ENCODE results near the gene PAXX.
"Not testable (repeated sequence)": the region's sequence is repeated elsewhere in the genome, so short reads cannot be mapped to it uniquely, and the experiment has no call there.

The PAXX gene

GRCh38 chr9:136983167-136983566 lies 9.1 kb upstream of the PAXX start:
- DNase-seq (ENCODE audit: low spot score): no peak

- DNase-seq (ENCODE audit: low spot score): no peak
Observed at GRCh38 chr9:136983656-136984314, 8.4 kb upstream of the PAXX start.

GRCh38 chr9:136984464-136985026 lies 7.7 kb upstream of the PAXX start:
- DNase-seq (ENCODE audit: low spot score): no peak

- DNase-seq (ENCODE audit: low spot score): no peak
Observed at GRCh38 chr9:136985027-136985602, 7.1 kb upstream of the PAXX start.

- DNase-seq (ENCODE audit: low spot score): no peak
Observed at GRCh38 chr9:136985853-136986252, 6.4 kb upstream of the PAXX start.

GRCh38 chr9:136988872-136989271 lies 3.4 kb upstream of the PAXX start:
- DNase-seq (ENCODE audit: low spot score): no peak

GRCh38 chr9:136990242-136990911 lies 1.8 kb upstream of the PAXX start:
- no peak for DNase-seq (ENCODE audit: low spot score)

- DNase-seq (ENCODE audit: low spot score): no peak
Observed at GRCh38 chr9:136992819-136993369, 672 bp downstream of the PAXX start.

- DNase-seq (ENCODE audit: low spot score): no peak
Observed at GRCh38 chr9:136994180-136994887, 2.1 kb downstream of the PAXX start.

- no peak for DNase-seq (ENCODE audit: low spot score)
Observed at GRCh38 chr9:136994888-136995230, 2.6 kb downstream of the PAXX start.

- DNase-seq (ENCODE audit: low spot score): no peak
Observed at GRCh38 chr9:136995362-136995761, 3.1 kb downstream of the PAXX start.

GRCh38 chr9:136995772-136996311 lies 3.6 kb downstream of the PAXX start:
- no peak for DNase-seq (ENCODE audit: low spot score)

GRCh38 chr9:136996361-136997292 lies 4.4 kb downstream of the PAXX start, which contains the start of gene CLIC3:
CLIC3 (minus strand) TSS chr9:136996568; CDS start chr9:136996543, 25 bp downstream.
- no peak for DNase-seq (ENCODE audit: low spot score)

GRCh38 chr9:136997371-136997770 lies 5.1 kb downstream of the PAXX start:
- DNase-seq (ENCODE audit: low spot score): no peak

GRCh38 chr9:136997830-136998234 lies 5.6 kb downstream of the PAXX start:
- no peak for DNase-seq (ENCODE audit: low spot score)

- DNase-seq (ENCODE audit: low spot score): no peak
Observed at GRCh38 chr9:137000177-137000930, 8.1 kb downstream of the PAXX start.

GRCh38 chr9:137001857-137002645 lies 9.8 kb downstream of the PAXX start:
- no peak for DNase-seq (ENCODE audit: low spot score)

GRCh38 chr9:137002646-137003041 lies 10.4 kb downstream of the PAXX start:
- DNase-seq (ENCODE audit: low spot score): no peak

GRCh38 chr9:137004285-137004684 lies 12.1 kb downstream of the PAXX start:
- DNase-seq (ENCODE audit: low spot score): not testable (repeated sequence)
